ENCODE results near the gene GATAD2A. TPM values are rescaled to one million over a fixed set of nuclear protein-coding genes. Genes with fewer than 3 reads are reported as not detected.

GATAD2A gene
- total RNA-seq, 1 donor from 2014 or later: 84.0 TPM

- Histone ChIP-seq H3K4me1 (peaks cover 23% of the 10 kb centered on the region), H3K9me3 (no peaks in the 10 kb centered on the region), H3K27me3 (ENCODE audit: low read depth) (peaks cover 59% of the 10 kb centered on the region), H3K36me3 (no peaks in the 10 kb centered on the region), H3K4me3 (peak within 1 kb of the TSS; percentile 37), H3K27ac (no peak within 1 kb of the TSS)
- intact Hi-C loops (cut with DNase I): no loop called here
- DNase-seq (peak; percentile 60), ATAC-seq (peak; percentile 13 to 39)
- TF ChIP-seq CTCF (IDR thresholded peaks at IDR 0.05): no peak
These were observed 132.7 kb downstream of the GATAD2A start, which contains the start of gene CILP2 for GRCh38 chr19:19538061-19538784. TSS of gene CILP2 (plus strand) at chr19:19538265. CDS start at chr19:19538350, 85 bp downstream.

- peak overlapping the region; percentile 37 for H3K4me3 ChIP-seq
- H3K9me3 ChIP-seq: no peaks in the 10 kb centered on the region
- ATAC-seq: no peak
- intact Hi-C loops (cut with DNase I): no loop called here
- peaks cover 23% of the 10 kb centered on the region for H3K4me1 ChIP-seq
- no peak for DNase-seq
- H3K27ac ChIP-seq: no peak overlapping the region
- H3K36me3 ChIP-seq: no peaks in the 10 kb centered on the region
- H3K27me3 ChIP-seq (ENCODE audit: low read depth): peaks cover 65% of the 10 kb centered on the region
- no peak for TF ChIP-seq CTCF (IDR thresholded peaks at IDR 0.05)
These were observed 133.3 kb downstream of the GATAD2A start for GRCh38 chr19:19538785-19539166.

GRCh38 chr19:19539698-19540063 lies 134.2 kb downstream of the GATAD2A start:
- no peaks in the 10 kb centered on the region for H3K9me3 ChIP-seq
- ATAC-seq: no peak
- H3K36me3 ChIP-seq: no peaks in the 10 kb centered on the region
- intact Hi-C loops (cut with DNase I): no loop called here
- no peak overlapping the region for H3K27ac ChIP-seq
- TF ChIP-seq CTCF (IDR thresholded peaks at IDR 0.05): no peak
- no peak for DNase-seq
- H3K4me3 ChIP-seq: no peak overlapping the region
- peaks cover 73% of the 10 kb centered on the region for H3K27me3 ChIP-seq (ENCODE audit: low read depth)
- peaks cover 23% of the 10 kb centered on the region for H3K4me1 ChIP-seq

- ATAC-seq: peak; percentile 27 to 34
- no peaks in the 10 kb centered on the region for H3K36me3 ChIP-seq
- H3K4me1 ChIP-seq: peaks cover 23% of the 10 kb centered on the region
- H3K27me3 ChIP-seq (ENCODE audit: low read depth): peaks cover 77% of the 10 kb centered on the region
- DNase-seq: peak; percentile 82
- TF ChIP-seq CTCF (IDR thresholded peaks at IDR 0.05): no peak
- H3K4me3 ChIP-seq: no peak overlapping the region
- intact Hi-C loops (cut with DNase I): no loop called here
- no peaks in the 10 kb centered on the region for H3K9me3 ChIP-seq
- no peak overlapping the region for H3K27ac ChIP-seq
These were observed 134.7 kb downstream of the GATAD2A start for GRCh38 chr19:19540064-19540714.

GRCh38 chr19:19540715-19541515 lies 135.4 kb downstream of the GATAD2A start:
- no peak for TF ChIP-seq CTCF (IDR thresholded peaks at IDR 0.05)
- no peak overlapping the region for H3K27ac ChIP-seq
- peak overlapping the region; percentile 23 for H3K4me3 ChIP-seq
- intact Hi-C loops (cut with DNase I): no loop called here
- no peaks in the 10 kb centered on the region for H3K36me3 ChIP-seq
- H3K4me1 ChIP-seq: peaks cover 23% of the 10 kb centered on the region
- H3K9me3 ChIP-seq: no peaks in the 10 kb centered on the region
- H3K27me3 ChIP-seq (ENCODE audit: low read depth): peaks cover 77% of the 10 kb centered on the region
- DNase-seq: peak; percentile 65
- ATAC-seq: peak; percentile 43 to 48
